Retinal pigment epithelial cell (primary cell): ENCODE results near the gene AJM1.

ENCODE experiments used
- DNase-seq: peaks from one replicate; pipeline ENCODE4 v3.0.0-alpha.2; 2010; ENCODE audit warnings: low read depth
- H3K4me3 ChIP-seq: 2 replicates; pipeline ENCODE4 v1.5.1; 2011; ENCODE audit warnings: mild to moderate bottlenecking, low read length, control low read depth, moderate library complexity
- CTCF ChIP-seq: conservative IDR thresholded peaks from 2 replicates; pipeline ENCODE4 v1.5.1; 2011; ENCODE audit warnings: low read depth, low read length, control low read depth, inconsistent platforms

AJM1 gene

GRCh38 chr9:136846376-136847087 lies 4.3 kb downstream of the AJM1 start:
- no peak for TF ChIP-seq CTCF

GRCh38 chr9:136847088-136847825 lies 5.0 kb downstream of the AJM1 start:
- H3K4me3 ChIP-seq = peak overlapping the region; percentile 84
- no peak for TF ChIP-seq CTCF
- DNase-seq = no peak

More at GRCh38 chr9:136846376-136847087, 4.3 kb downstream of the AJM1 start:
- no peak for DNase-seq
- no peak overlapping the region for H3K4me3 ChIP-seq

GRCh38 chr9:136847826-136848392 lies 5.6 kb downstream of the AJM1 start:
- H3K4me3 ChIP-seq = peak overlapping the region; percentile 84
- no peak for DNase-seq
- TF ChIP-seq CTCF = no peak

- peak overlapping the region; percentile 84 for H3K4me3 ChIP-seq
- no peak for TF ChIP-seq CTCF
- DNase-seq = no peak
Observed at GRCh38 chr9:136848393-136849037, 6.2 kb downstream of the AJM1 start.

GRCh38 chr9:136849038-136849959 lies 7.0 kb downstream of the AJM1 start, which contains the start of gene PHPT1:
Gene PHPT1 (plus strand): TSS chr9:136849409. CDS start chr9:136849431, 22 bp downstream.
- peak; percentile 95 for DNase-seq
- peak within 1 kb of the TSS; percentile 84 for H3K4me3 ChIP-seq
- no peak for TF ChIP-seq CTCF
